Panc1 (cell line): ENCODE results near the gene ZBTB46.

Experiments
- SIN3A ChIP-seq: IDR thresholded peaks from 2 replicates; pipeline ENCODE4 v1.6.1; 2012; ENCODE audit warnings: low read depth, mild to moderate bottlenecking, low read length, moderate library complexity, borderline replicate concordance; ENCODE audit not compliant: insufficient read depth
- TCF7L2 ChIP-seq: IDR thresholded peaks from 2 replicates; pipeline ENCODE4 v1.6.1; 2011; ENCODE audit warnings: mild to moderate bottlenecking, low read depth, low read length, inconsistent platforms
- TF ChIP-seq, protein P1 (sequence below): fragments of 450-650 bp; IDR thresholded peaks from 2 replicates; pipeline ENCODE4 v1.5.1; 2017; ENCODE audit warnings: mild to moderate bottlenecking
- TF ChIP-seq, protein P2 (sequence below), 2 experiments: IDR thresholded peaks; 2 replicates each; pipeline ENCODE4 v1.6.1; 2011 to 2012; ENCODE audit warnings: low read depth in 2 of 2, control low read depth in 1 of 2, low read length in 1 of 2, mild to moderate bottlenecking in 1 of 2, moderate library complexity in 1 of 2; ENCODE audit not compliant: insufficient read depth in 1 of 2

- TF ChIP-seq, protein P1, sequence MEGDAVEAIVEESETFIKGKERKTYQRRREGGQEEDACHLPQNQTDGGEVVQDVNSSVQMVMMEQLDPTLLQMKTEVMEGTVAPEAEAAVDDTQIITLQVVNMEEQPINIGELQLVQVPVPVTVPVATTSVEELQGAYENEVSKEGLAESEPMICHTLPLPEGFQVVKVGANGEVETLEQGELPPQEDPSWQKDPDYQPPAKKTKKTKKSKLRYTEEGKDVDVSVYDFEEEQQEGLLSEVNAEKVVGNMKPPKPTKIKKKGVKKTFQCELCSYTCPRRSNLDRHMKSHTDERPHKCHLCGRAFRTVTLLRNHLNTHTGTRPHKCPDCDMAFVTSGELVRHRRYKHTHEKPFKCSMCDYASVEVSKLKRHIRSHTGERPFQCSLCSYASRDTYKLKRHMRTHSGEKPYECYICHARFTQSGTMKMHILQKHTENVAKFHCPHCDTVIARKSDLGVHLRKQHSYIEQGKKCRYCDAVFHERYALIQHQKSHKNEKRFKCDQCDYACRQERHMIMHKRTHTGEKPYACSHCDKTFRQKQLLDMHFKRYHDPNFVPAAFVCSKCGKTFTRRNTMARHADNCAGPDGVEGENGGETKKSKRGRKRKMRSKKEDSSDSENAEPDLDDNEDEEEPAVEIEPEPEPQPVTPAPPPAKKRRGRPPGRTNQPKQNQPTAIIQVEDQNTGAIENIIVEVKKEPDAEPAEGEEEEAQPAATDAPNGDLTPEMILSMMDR: no peak
- TF ChIP-seq TCF7L2: no peak
- no peak for TF ChIP-seq SIN3A
- TF ChIP-seq, protein P2, sequence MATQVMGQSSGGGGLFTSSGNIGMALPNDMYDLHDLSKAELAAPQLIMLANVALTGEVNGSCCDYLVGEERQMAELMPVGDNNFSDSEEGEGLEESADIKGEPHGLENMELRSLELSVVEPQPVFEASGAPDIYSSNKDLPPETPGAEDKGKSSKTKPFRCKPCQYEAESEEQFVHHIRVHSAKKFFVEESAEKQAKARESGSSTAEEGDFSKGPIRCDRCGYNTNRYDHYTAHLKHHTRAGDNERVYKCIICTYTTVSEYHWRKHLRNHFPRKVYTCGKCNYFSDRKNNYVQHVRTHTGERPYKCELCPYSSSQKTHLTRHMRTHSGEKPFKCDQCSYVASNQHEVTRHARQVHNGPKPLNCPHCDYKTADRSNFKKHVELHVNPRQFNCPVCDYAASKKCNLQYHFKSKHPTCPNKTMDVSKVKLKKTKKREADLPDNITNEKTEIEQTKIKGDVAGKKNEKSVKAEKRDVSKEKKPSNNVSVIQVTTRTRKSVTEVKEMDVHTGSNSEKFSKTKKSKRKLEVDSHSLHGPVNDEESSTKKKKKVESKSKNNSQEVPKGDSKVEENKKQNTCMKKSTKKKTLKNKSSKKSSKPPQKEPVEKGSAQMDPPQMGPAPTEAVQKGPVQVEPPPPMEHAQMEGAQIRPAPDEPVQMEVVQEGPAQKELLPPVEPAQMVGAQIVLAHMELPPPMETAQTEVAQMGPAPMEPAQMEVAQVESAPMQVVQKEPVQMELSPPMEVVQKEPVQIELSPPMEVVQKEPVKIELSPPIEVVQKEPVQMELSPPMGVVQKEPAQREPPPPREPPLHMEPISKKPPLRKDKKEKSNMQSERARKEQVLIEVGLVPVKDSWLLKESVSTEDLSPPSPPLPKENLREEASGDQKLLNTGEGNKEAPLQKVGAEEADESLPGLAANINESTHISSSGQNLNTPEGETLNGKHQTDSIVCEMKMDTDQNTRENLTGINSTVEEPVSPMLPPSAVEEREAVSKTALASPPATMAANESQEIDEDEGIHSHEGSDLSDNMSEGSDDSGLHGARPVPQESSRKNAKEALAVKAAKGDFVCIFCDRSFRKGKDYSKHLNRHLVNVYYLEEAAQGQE (IDR thresholded peaks at IDR 0.05; ENCODE audit: insufficient read depth in 1 of 2, low read depth in 2 of 2, low read length in 1 of 2): no peak
Observed at GRCh38 chr20:63795178-63795830, 35.8 kb downstream of the ZBTB46 start.
